Liver (tissue), 9 donors: ENCODE measurements around the gene ESD. TPM values are rescaled to one million over a fixed set of nuclear protein-coding genes. Genes with fewer than 3 reads are reported as not detected.

Source experiments
- DNase-seq: peaks from one replicate; pipeline ENCODE4 v3.0.0-alpha.2; 2017; ENCODE audit warnings: low spot score
- H3K27ac ChIP-seq, 2 donors: one replicate each; pipeline ENCODE4 v1.7.0; 2013; ENCODE audit warnings: inconsistent platforms in 2 of 2, low read length in 2 of 2, control low read depth in 1 of 2, low read depth in 1 of 2, mild to moderate bottlenecking in 1 of 2
- H3K27me3 ChIP-seq, 4 donors: one replicate each; pipeline versions ENCODE4 v1.6.1 to v1.7.0; 2013; ENCODE audit warnings: low read length in 3 of 4, inconsistent platforms in 1 of 4, mild to moderate bottlenecking in 1 of 4, moderate library complexity in 1 of 4; ENCODE audit not compliant: control insufficient read depth in 4 of 4, insufficient read depth in 4 of 4
- H3K36me3 ChIP-seq, 4 donors: one replicate each; pipeline versions ENCODE4 v1.6.1 to v1.7.0; 2013; ENCODE audit warnings: low read length in 3 of 4, mild to moderate bottlenecking in 3 of 4, low read depth in 1 of 4, moderate library complexity in 1 of 4; ENCODE audit not compliant: control insufficient read depth in 4 of 4, insufficient read depth in 3 of 4
- H3K4me1 ChIP-seq, 4 donors: one replicate each; pipeline versions ENCODE4 v1.6.1 to v1.7.0; 2013; ENCODE audit warnings: low read length in 3 of 4, mild to moderate bottlenecking in 3 of 4, moderate library complexity in 1 of 4; ENCODE audit not compliant: control insufficient read depth in 4 of 4, insufficient read depth in 4 of 4
- H3K4me3 ChIP-seq, 3 donors: one replicate each; pipeline versions ENCODE4 v1.6.1 to v1.7.0; 2013; ENCODE audit warnings: low read length in 3 of 3, control low read depth in 1 of 3, low read depth in 1 of 3, mild to moderate bottlenecking in 1 of 3
- H3K9ac ChIP-seq, 2 donors: one replicate each; pipeline ENCODE4 v1.7.0; 2013; ENCODE audit warnings: low read length in 2 of 2, mild to moderate bottlenecking in 2 of 2, moderate library complexity in 2 of 2, control low read depth in 1 of 2, low read depth in 1 of 2
- H3K9me3 ChIP-seq, 4 donors: one replicate each; pipeline versions ENCODE4 v1.6.1 to v1.7.0; 2013; ENCODE audit warnings: low read length in 3 of 4; ENCODE audit not compliant: control insufficient read depth in 4 of 4
- CTCF ChIP-seq: fragments of 150-350 bp; IDR thresholded peaks from 2 replicates; pipeline ENCODE4 v1.5.1; 2017; ENCODE audit warnings: improper control_type of control experiment, low read depth, low read length; ENCODE audit not compliant: missing input control
- FOXA2 ChIP-seq: IDR thresholded peaks from 2 replicates; pipeline ENCODE4 v1.6.1; 2016; ENCODE audit warnings: antibody characterized with exemption
- GABPA ChIP-seq, 2 donors: IDR thresholded peaks in 1 of 2; conservative IDR thresholded peaks in 1 of 2; 2 replicates each; pipeline ENCODE4 v1.6.1; 2016; ENCODE audit warnings: antibody characterized with exemption in 2 of 2, mild to moderate bottlenecking in 1 of 2, moderate library complexity in 1 of 2
- HNF4A ChIP-seq, 2 donors: conservative IDR thresholded peaks; 2 replicates each; pipeline ENCODE4 v1.6.1; 2016; ENCODE audit warnings: antibody characterized with exemption in 2 of 2, mild to moderate bottlenecking in 2 of 2
- HNF4G ChIP-seq: IDR thresholded peaks from 2 replicates; pipeline ENCODE4 v1.6.1; 2016; ENCODE audit warnings: antibody characterized with exemption
- JUND ChIP-seq, 2 donors: IDR thresholded peaks; 2 replicates each; pipeline ENCODE4 v1.6.1; 2016; ENCODE audit warnings: antibody characterized with exemption in 2 of 2
- MAX ChIP-seq: IDR thresholded peaks from 2 replicates; pipeline ENCODE4 v1.6.1; 2016; ENCODE audit warnings: antibody characterized with exemption
- NR2F2 ChIP-seq: IDR thresholded peaks from 2 replicates; pipeline ENCODE4 v1.6.1; 2016; ENCODE audit warnings: antibody characterized with exemption
- RAD21 ChIP-seq, 2 donors: IDR thresholded peaks; 2 replicates each; pipeline ENCODE4 v1.6.1; 2016; ENCODE audit warnings: antibody characterized with exemption in 2 of 2, mild to moderate bottlenecking in 2 of 2
- REST ChIP-seq: IDR thresholded peaks from 2 replicates; pipeline ENCODE4 v1.6.1; 2016; ENCODE audit warnings: antibody characterized with exemption, mild to moderate bottlenecking
- RXRA ChIP-seq, 2 donors: IDR thresholded peaks; 2 replicates each; pipeline ENCODE4 v1.6.1; 2017 to 2018; ENCODE audit warnings: antibody characterized with exemption in 2 of 2, mild to moderate bottlenecking in 1 of 2
- SP1 ChIP-seq: IDR thresholded peaks from 2 replicates; pipeline ENCODE4 v1.6.1; 2018; ENCODE audit warnings: antibody characterized with exemption, mild to moderate bottlenecking
- TAF1 ChIP-seq: conservative IDR thresholded peaks from 2 replicates; pipeline ENCODE4 v1.6.1; 2016; ENCODE audit warnings: antibody characterized with exemption, mild to moderate bottlenecking
- WGBS: extraction: QIAGEN DNeasy Blood & Tissue Kit; methylation state at CpG from one replicate; pipeline ENCODE4 v1.1.7; 2013; 5-methylcytosine and 5-hydroxymethylcytosine counted together
- polyA plus RNA-seq, 2 donors: library from polyadenylated mRNA; stranded (reverse) in 1 of 2; unstranded in 1 of 2; fragments of 200-250 nt in 1 of 2; fragments of >200 nt in 1 of 2; fragmentation: Nextera tagmentation in 1 of 2; extraction: Ambion mirVana in 1 of 2; gene quantifications; one replicate each; pipeline versions ENCODE4 v1.2.1 to v1.2.3, GENCODE V29; 2013 to 2015
- total RNA-seq, 2 donors: library from RNA; depleted of rRNA; stranded (reverse); fragments of >200 nt; gene quantifications; one replicate each; pipeline ENCODE4 v1.2.3, GENCODE V29; 2014
- TF ChIP-seq, protein P1 (sequence below): IDR thresholded peaks from 2 replicates; pipeline ENCODE4 v1.6.1; 2016; ENCODE audit warnings: antibody characterized with exemption
- donor health status: healthy.
- donor health status: healthy.
- donor health status: healthy.
- donor health status: healthy.
- donor health status: healthy.

The ESD gene
- total and polyA plus RNA-seq, 4 donors = 63.3 to 146 (median 72.0) TPM

DNA sequence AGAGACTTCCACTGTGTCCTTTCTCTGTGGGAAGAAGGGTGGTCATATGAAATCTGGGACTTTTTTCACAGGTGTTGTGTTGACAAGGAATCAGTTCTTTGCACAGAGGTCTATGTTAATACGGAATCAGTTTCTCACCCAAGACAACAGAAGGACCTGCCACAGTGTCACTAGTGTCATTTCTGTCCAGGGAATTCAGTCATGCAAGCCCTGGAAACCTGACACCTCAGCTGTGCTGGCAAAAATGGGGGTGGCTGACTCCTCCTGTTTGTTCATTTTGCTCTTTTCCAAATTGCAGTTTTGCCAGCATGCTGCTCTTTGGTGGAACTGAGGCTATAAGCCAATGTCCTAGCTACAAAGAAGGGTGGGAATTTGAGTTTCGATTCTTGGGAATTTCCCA lies 49.8 kb upstream of the ESD start:
- H3K9me3 ChIP-seq = no peaks in the 10 kb centered on the region
- H3K4me1 ChIP-seq = no peaks in the 10 kb centered on the region
- no peak overlapping the region for H3K27ac ChIP-seq
- no peak overlapping the region for H3K9ac ChIP-seq
- TF ChIP-seq FOXA2 (no peak), NR2F2 (no peak), RXRA (IDR thresholded peaks at IDR 0.05) (no peak), GABPA (IDR thresholded peaks at IDR 0.05 in 1 of 2, conservative IDR thresholded peaks at IDR 0.05 in 1 of 2) (no peak), SP1 (no peak), HNF4G (no peak), RAD21 (IDR thresholded peaks at IDR 0.05) (no peak), TAF1 (no peak), REST (no peak)
- TF ChIP-seq, protein P1, sequence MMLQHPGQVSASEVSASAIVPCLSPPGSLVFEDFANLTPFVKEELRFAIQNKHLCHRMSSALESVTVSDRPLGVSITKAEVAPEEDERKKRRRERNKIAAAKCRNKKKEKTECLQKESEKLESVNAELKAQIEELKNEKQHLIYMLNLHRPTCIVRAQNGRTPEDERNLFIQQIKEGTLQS = no peak
- no peak for DNase-seq
- H3K27me3 ChIP-seq = no peaks in the 10 kb centered on the region
- 95% methylated on average over 2 of the region's 2 CpGs for WGBS
- peaks cover 0 to 2% (median 0%) of the 10 kb centered on the region in 4 donors for H3K36me3 ChIP-seq
- no peak overlapping the region for H3K4me3 ChIP-seq

DNA sequence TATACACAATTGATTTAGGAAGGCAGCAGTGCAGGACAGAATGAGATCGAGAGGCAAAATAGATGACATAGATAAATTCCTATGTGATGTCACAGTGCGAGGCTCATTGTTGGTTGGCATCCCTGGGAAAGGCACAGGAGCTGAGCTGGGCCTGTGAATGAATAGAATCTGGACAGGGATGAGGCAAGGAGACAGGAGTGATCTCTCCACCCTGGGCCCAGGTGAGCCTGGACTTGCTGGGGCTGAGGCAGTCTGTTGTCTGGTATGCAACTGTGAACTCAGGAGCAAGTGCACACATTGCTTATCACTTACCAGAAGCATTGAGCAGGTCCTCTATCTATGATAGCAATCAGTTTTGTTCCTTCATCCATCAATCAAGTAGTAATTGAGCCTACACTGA lies 48.2 kb upstream of the ESD start:
- TF ChIP-seq HNF4G = no peak
- TF ChIP-seq JUND (IDR thresholded peaks at IDR 0.05) = no peak
- TF ChIP-seq SP1 = no peak
- TF ChIP-seq HNF4A (conservative IDR thresholded peaks at IDR 0.05) = no peak
- TF ChIP-seq RXRA (IDR thresholded peaks at IDR 0.05) = no peak
- no peak for TF ChIP-seq FOXA2
- TF ChIP-seq MAX = no peak
- no peak for TF ChIP-seq CTCF
- TF ChIP-seq, protein P1 = no peak
- Histone ChIP-seq H3K4me3 (no peak overlapping the region), H3K9me3 (no peaks in the 10 kb centered on the region), H3K27me3 (no peaks in the 10 kb centered on the region), H3K27ac (no peak overlapping the region), H3K9ac (no peak overlapping the region), H3K4me1 (no peaks in the 10 kb centered on the region), H3K36me3 (peaks cover 0 to 2% (median 0%) of the 10 kb centered on the region in 4 donors)
- DNase-seq = no peak
- WGBS = 92% methylated on average over 2 of the region's 2 CpGs
